NT2/D1 (cell line): ENCODE results near the gene INSC.
"Not testable (repeated sequence)": the region's sequence is repeated elsewhere in the genome, so short reads cannot be mapped to it uniquely, and the experiment has no call there.

Experiments used
- DNase-seq: peaks from one replicate; pipeline ENCODE4 v3.0.0-alpha.2; 2011; ENCODE audit warnings: low read depth, low spot score
- H3K27me3 ChIP-seq: 2 replicates; pipeline ENCODE4 v1.6.0; 2011; ENCODE audit warnings: mild to moderate bottlenecking; ENCODE audit not compliant: insufficient read length, insufficient read depth
- H3K36me3 ChIP-seq: 2 replicates; pipeline ENCODE4 v1.6.1; 2011; ENCODE audit warnings: mild to moderate bottlenecking, low read length, mixed read lengths; ENCODE audit not compliant: insufficient read depth, insufficient read length
- H3K4me1 ChIP-seq: 2 replicates; pipeline ENCODE4 v1.5.1; 2011; ENCODE audit not compliant: insufficient read depth, insufficient read length
- H3K4me3 ChIP-seq: 2 replicates; pipeline ENCODE4 v1.5.1; 2011; ENCODE audit warnings: low read depth; ENCODE audit not compliant: insufficient read length
- H3K9ac ChIP-seq: 2 replicates; pipeline ENCODE4 v1.6.0; 2011; ENCODE audit warnings: low read depth; ENCODE audit not compliant: insufficient read length
- H3K9me3 ChIP-seq: 2 replicates; pipeline ENCODE4 v1.5.1; 2011; ENCODE audit warnings: mild to moderate bottlenecking, low read length; ENCODE audit not compliant: insufficient read depth
- SUZ12 ChIP-seq: IDR thresholded peaks from 2 replicates; pipeline ENCODE4 v1.6.1; 2011; ENCODE audit not compliant: insufficient read length, insufficient read depth; ENCODE audit errors: extremely low read depth
- YY1 ChIP-seq: IDR thresholded peaks from 2 replicates; pipeline ENCODE4 v1.6.1; 2011; ENCODE audit not compliant: insufficient read length, insufficient read depth
- ZNF274 ChIP-seq: IDR thresholded peaks from 2 replicates; pipeline ENCODE4 v1.6.1; 2011; ENCODE audit warnings: mild to moderate bottlenecking, low read depth, low read length

INSC gene

GRCh38 chr11:15114501-15115475 is at the start of gene INSC:
TSS of gene INSC (plus strand) at chr11:15114923. CDS start at chr11:15149175, 34,252 bp downstream.
- TF ChIP-seq SUZ12, result no peak
- TF ChIP-seq YY1, result no peak
- TF ChIP-seq ZNF274, result no peak
- Histone ChIP-seq H3K27me3 (peaks cover 37% of the 10 kb centered on the region), H3K4me1 (peaks cover 2% of the 10 kb centered on the region), H3K4me3 (peak within 1 kb of the TSS; percentile 36), H3K9ac (peak within 1 kb of the TSS; percentile 32), H3K36me3 (no peaks in the 10 kb centered on the region), H3K9me3 (no peaks in the 10 kb centered on the region)
- no peak for DNase-seq

GRCh38 chr11:15069751-15070150 is 45.0 kb upstream of the INSC start:
- H3K27me3 ChIP-seq, result peaks cover 31% of the 10 kb centered on the region
- H3K4me1 ChIP-seq, H3K36me3 ChIP-seq, H3K9me3 ChIP-seq, H3K4me3 ChIP-seq, H3K9ac ChIP-seq, DNase-seq: not testable (repeated sequence)

GRCh38 chr11:15071556-15072255 is 43.0 kb upstream of the INSC start:
- Histone ChIP-seq H3K9ac (no peak overlapping the region), H3K9me3 (no peaks in the 10 kb centered on the region; the same call in 1 of the 2 replicates), H3K4me3 (no peak overlapping the region), H3K36me3 (no peaks in the 10 kb centered on the region), H3K4me1 (no peaks in the 10 kb centered on the region), H3K27me3 (peaks cover 31% of the 10 kb centered on the region)
- DNase-seq, result no peak
- TF ChIP-seq YY1 (no peak), SUZ12 (no peak), ZNF274 (no peak)

- H3K36me3 ChIP-seq, result no peaks in the 10 kb centered on the region
- no peaks in the 10 kb centered on the region for H3K4me1 ChIP-seq
- no peak for DNase-seq
- H3K9me3 ChIP-seq, result no peaks in the 10 kb centered on the region; the same call in 1 of the 2 replicates
- peaks cover 31% of the 10 kb centered on the region for H3K27me3 ChIP-seq
- no peak overlapping the region for H3K4me3 ChIP-seq
- TF ChIP-seq ZNF274 (no peak), YY1 (no peak), SUZ12 (no peak)
- no peak overlapping the region for H3K9ac ChIP-seq
Observed at GRCh38 chr11:15072551-15073143, 42.1 kb upstream of the INSC start.

GRCh38 chr11:15073361-15074205 is 41.1 kb upstream of the INSC start, which contains the start of gene CALCB:
TSS of gene CALCB (plus strand) at chr11:15073593. CDS start at chr11:15074719, 1,126 bp downstream.
- Histone ChIP-seq H3K36me3 (no peaks in the 10 kb centered on the region), H3K9ac (peak within 1 kb of the TSS; percentile 42), H3K4me3 (peak within 1 kb of the TSS; percentile 54), H3K27me3 (peaks cover 31% of the 10 kb centered on the region), H3K4me1 (no peaks in the 10 kb centered on the region), H3K9me3 (no peaks in the 10 kb centered on the region; the same call in 1 of the 2 replicates)
- TF ChIP-seq ZNF274, result no peak
- TF ChIP-seq YY1, result no peak
- no peak for TF ChIP-seq SUZ12
- no peak for DNase-seq

- TF ChIP-seq YY1 (no peak), ZNF274 (no peak), SUZ12 (no peak)
- Histone ChIP-seq H3K4me1 (no peaks in the 10 kb centered on the region), H3K36me3 (no peaks in the 10 kb centered on the region), H3K27me3 (peaks cover 31% of the 10 kb centered on the region), H3K9ac (peak overlapping the region; percentile 51), H3K9me3 (no peaks in the 10 kb centered on the region; the same call in 1 of the 2 replicates), H3K4me3 (peak overlapping the region; percentile 54)
- peak; percentile 64 for DNase-seq
Observed at GRCh38 chr11:15074206-15075161, 40.2 kb upstream of the INSC start.
